SU-DHL-6 (cell line): ENCODE data around the gene XYLT1.

Source experiments
- CTCF ChIP-seq: fragments of 200-600 bp; sonication (generic); IDR thresholded peaks from one replicate; pipeline ENCODE4 v1.5.1; 2017; ENCODE audit warnings: antibody characterized with exemption, mild to moderate bottlenecking, low read length, moderate library complexity; ENCODE audit not compliant: insufficient read depth, poor library complexity, severe bottlenecking
- EZH2phosphoT487 ChIP-seq: fragments of 200-600 bp; sonication (generic), shearing (Covaris generic); conservative IDR thresholded peaks from 2 replicates; pipeline ENCODE4 v1.6.1; 2018; ENCODE audit warnings: mild to moderate bottlenecking, antibody characterized with exemption, low read length, moderate library complexity, mixed read lengths

GRCh38 chr16:17307504-17307903 lies 163.3 kb downstream of the XYLT1 start:
- TF ChIP-seq CTCF (no peak), EZH2phosphoT487 (no peak)
